IPS DF 6.9 (cell line): ENCODE measurements around the gene BCR.
"Not testable (repeated sequence)": the region's sequence is repeated elsewhere in the genome, so short reads cannot be mapped to it uniquely, and the experiment has no call there.

Experiments
- DNase-seq: peaks from one replicate; pipeline ENCODE4 v3.0.0-alpha.2; 2013; ENCODE audit warnings: low read depth, low spot score
- H3K27ac ChIP-seq: one replicate; pipeline ENCODE4 v1.5.1; 2013; ENCODE audit warnings: low read length, control low read depth
- H3K27me3 ChIP-seq: 2 replicates; pipeline ENCODE4 v1.6.1; 2013; ENCODE audit warnings: mild to moderate bottlenecking, low read length; ENCODE audit not compliant: control insufficient read depth, insufficient read depth
- H3K36me3 ChIP-seq: 2 replicates; pipeline ENCODE4 v1.6.1; 2013; ENCODE audit warnings: low read length; ENCODE audit not compliant: control insufficient read depth, insufficient read depth
- H3K4me1 ChIP-seq: 2 replicates; pipeline ENCODE4 v1.6.1; 2013; ENCODE audit warnings: low read length; ENCODE audit not compliant: control insufficient read depth, insufficient read depth
- H3K4me3 ChIP-seq: 2 replicates; pipeline ENCODE4 v1.5.1; 2013; ENCODE audit warnings: mild to moderate bottlenecking, low read length
- H3K9me3 ChIP-seq: 2 replicates; pipeline ENCODE4 v1.6.1; 2013; ENCODE audit warnings: low read length, inconsistent platforms; ENCODE audit not compliant: control insufficient read depth, insufficient read depth
- WGBS: extraction: QIAGEN DNeasy Blood & Tissue Kit; methylation state at CpG from one replicate; pipeline ENCODE4 v1.1.7; 2013; ENCODE audit warnings: mixed read lengths, missing lambda C conversion rate; ENCODE audit not compliant: insufficient read length, insufficient coverage; 5-methylcytosine and 5-hydroxymethylcytosine counted together

BCR gene

GRCh38 chr22:23180301-23180892 is at the start of gene BCR:
BCR (plus strand) TSS chr22:23180509; CDS start chr22:23180961, 452 bp downstream.
- no CpG with 5 or more reads among the region's 88 CpGs for WGBS
- H3K27ac ChIP-seq: no peak within 1 kb of the TSS
- DNase-seq: no peak

GRCh38 chr22:23130697-23131096 is 49.6 kb upstream of the BCR start:
- Histone ChIP-seq H3K4me1 (peaks cover 2% of the 10 kb centered on the region), H3K36me3 (no peaks in the 10 kb centered on the region), H3K27me3 (no peaks in the 10 kb centered on the region), H3K4me3 (no peak overlapping the region), H3K9me3 (no peaks in the 10 kb centered on the region), H3K27ac (no peak overlapping the region)
- WGBS: no CpG with 5 or more reads among the region's 3 CpGs
- no peak for DNase-seq

More at GRCh38 chr22:23180301-23180892, at the start of gene BCR:
- Histone ChIP-seq H3K4me1 (peaks cover 4% of the 10 kb centered on the region), H3K36me3 (no peaks in the 10 kb centered on the region), H3K4me3 (peak within 1 kb of the TSS; percentile 90), H3K9me3 (no peaks in the 10 kb centered on the region), H3K27me3 (no peaks in the 10 kb centered on the region)

GRCh38 chr22:23131931-23132330 is 48.4 kb upstream of the BCR start:
- no peaks in the 10 kb centered on the region for H3K36me3 ChIP-seq
- H3K4me3 ChIP-seq: no peak overlapping the region
- peaks cover 2% of the 10 kb centered on the region for H3K4me1 ChIP-seq
- H3K9me3 ChIP-seq: no peaks in the 10 kb centered on the region
- no CpG with 5 or more reads among the region's 6 CpGs for WGBS
- H3K27ac ChIP-seq: no peak overlapping the region
- no peaks in the 10 kb centered on the region for H3K27me3 ChIP-seq
- no peak for DNase-seq

- Histone ChIP-seq H3K27ac (no peak overlapping the region), H3K27me3 (no peaks in the 10 kb centered on the region), H3K36me3 (no peaks in the 10 kb centered on the region), H3K9me3 (no peaks in the 10 kb centered on the region), H3K4me3 (no peak overlapping the region), H3K4me1 (peaks cover 2% of the 10 kb centered on the region)
- no peak for DNase-seq
- WGBS: no CpG with 5 or more reads among the region's 10 CpGs
Measured at GRCh38 chr22:23132376-23133091, 47.8 kb upstream of the BCR start.

GRCh38 chr22:23133922-23134321 is 46.4 kb upstream of the BCR start:
- Histone ChIP-seq H3K27me3 (no peaks in the 10 kb centered on the region), H3K36me3 (no peaks in the 10 kb centered on the region), H3K4me1 (no peaks in the 10 kb centered on the region), H3K9me3 (no peaks in the 10 kb centered on the region), H3K4me3 (no peak overlapping the region), H3K27ac (no peak overlapping the region)
- no CpG with 5 or more reads among the region's 10 CpGs for WGBS
- DNase-seq: no peak

GRCh38 chr22:23136991-23137390 is 43.3 kb upstream of the BCR start:
- H3K4me3 ChIP-seq, H3K9me3 ChIP-seq, H3K27me3 ChIP-seq, H3K4me1 ChIP-seq, H3K36me3 ChIP-seq, H3K27ac ChIP-seq, DNase-seq: not testable (repeated sequence)
- no CpG with 5 or more reads among the region's 4 CpGs for WGBS

GRCh38 chr22:23137468-23137867 is 42.8 kb upstream of the BCR start:
- Histone ChIP-seq H3K4me1 (peaks cover 1% of the 10 kb centered on the region; the same call in 1 of the 2 replicates), H3K27me3 (no peaks in the 10 kb centered on the region), H3K27ac (no peak overlapping the region), H3K9me3 (no peaks in the 10 kb centered on the region), H3K36me3 (no peaks in the 10 kb centered on the region), H3K4me3 (no peak overlapping the region)
- no peak for DNase-seq
- no CpG with 5 or more reads among the region's 3 CpGs for WGBS

GRCh38 chr22:23137905-23138561 is 42.3 kb upstream of the BCR start:
- no CpG with 5 or more reads among the region's 5 CpGs for WGBS
- Histone ChIP-seq H3K9me3 (no peaks in the 10 kb centered on the region), H3K27me3 (no peaks in the 10 kb centered on the region), H3K4me3 (no peak overlapping the region), H3K36me3 (no peaks in the 10 kb centered on the region), H3K4me1 (peaks cover 1% of the 10 kb centered on the region; the same call in 1 of the 2 replicates), H3K27ac (no peak overlapping the region)
- no peak for DNase-seq

GRCh38 chr22:23138584-23139435 is 41.5 kb upstream of the BCR start:
- Histone ChIP-seq H3K27ac (no peak overlapping the region), H3K9me3 (no peaks in the 10 kb centered on the region), H3K4me3 (no peak overlapping the region), H3K27me3 (no peaks in the 10 kb centered on the region), H3K4me1 (peaks cover 1% of the 10 kb centered on the region; the same call in 1 of the 2 replicates), H3K36me3 (no peaks in the 10 kb centered on the region)
- no peak for DNase-seq
- WGBS: no CpG with 5 or more reads among the region's 12 CpGs

- peaks cover 1% of the 10 kb centered on the region; the same call in 1 of the 2 replicates for H3K4me1 ChIP-seq
- no peaks in the 10 kb centered on the region for H3K9me3 ChIP-seq
- no peaks in the 10 kb centered on the region for H3K27me3 ChIP-seq
- no peaks in the 10 kb centered on the region for H3K36me3 ChIP-seq
- no peak overlapping the region for H3K4me3 ChIP-seq
- DNase-seq: no peak
- H3K27ac ChIP-seq: no peak overlapping the region
Measured at GRCh38 chr22:23140385-23140784, 39.9 kb upstream of the BCR start.
